ENCODE data around the gene DLGAP1.

DNA sequence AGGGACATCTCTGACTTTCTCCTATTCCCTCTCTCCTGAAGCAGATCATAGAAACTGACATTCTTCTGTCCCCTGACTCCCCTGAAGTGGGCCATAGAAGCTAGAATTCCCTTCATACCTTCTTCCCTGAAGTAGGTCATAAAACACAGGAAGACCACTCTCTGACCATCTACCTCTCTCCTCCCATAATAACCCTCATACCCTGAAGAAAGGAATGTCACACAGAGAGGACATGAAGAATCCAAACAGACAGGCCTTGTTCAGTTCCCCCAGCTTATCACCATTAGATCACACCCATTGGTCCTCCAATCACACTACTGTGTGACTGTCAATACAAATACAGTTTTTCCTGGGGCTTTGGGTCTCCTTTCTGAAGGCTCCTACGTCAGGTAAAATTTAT is 347.1 kb downstream of the DLGAP1 start:
- TF ChIP-seq, protein P1, sequence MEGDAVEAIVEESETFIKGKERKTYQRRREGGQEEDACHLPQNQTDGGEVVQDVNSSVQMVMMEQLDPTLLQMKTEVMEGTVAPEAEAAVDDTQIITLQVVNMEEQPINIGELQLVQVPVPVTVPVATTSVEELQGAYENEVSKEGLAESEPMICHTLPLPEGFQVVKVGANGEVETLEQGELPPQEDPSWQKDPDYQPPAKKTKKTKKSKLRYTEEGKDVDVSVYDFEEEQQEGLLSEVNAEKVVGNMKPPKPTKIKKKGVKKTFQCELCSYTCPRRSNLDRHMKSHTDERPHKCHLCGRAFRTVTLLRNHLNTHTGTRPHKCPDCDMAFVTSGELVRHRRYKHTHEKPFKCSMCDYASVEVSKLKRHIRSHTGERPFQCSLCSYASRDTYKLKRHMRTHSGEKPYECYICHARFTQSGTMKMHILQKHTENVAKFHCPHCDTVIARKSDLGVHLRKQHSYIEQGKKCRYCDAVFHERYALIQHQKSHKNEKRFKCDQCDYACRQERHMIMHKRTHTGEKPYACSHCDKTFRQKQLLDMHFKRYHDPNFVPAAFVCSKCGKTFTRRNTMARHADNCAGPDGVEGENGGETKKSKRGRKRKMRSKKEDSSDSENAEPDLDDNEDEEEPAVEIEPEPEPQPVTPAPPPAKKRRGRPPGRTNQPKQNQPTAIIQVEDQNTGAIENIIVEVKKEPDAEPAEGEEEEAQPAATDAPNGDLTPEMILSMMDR (IDR thresholded peaks at IDR 0.05): no peak
- TF ChIP-seq ZBTB43 (CRISPR knock-in tag; IDR thresholded peaks at IDR 0.05) (no peak), ATF6 (CRISPR knock-in tag; IDR thresholded peaks at IDR 0.05) (no peak), ZNF121 (CRISPR knock-in tag; IDR thresholded peaks at IDR 0.05) (no peak), MAX (CRISPR knock-in tag; IDR thresholded peaks at IDR 0.05) (no peak), SMAD3 (CRISPR knock-in tag; IDR thresholded peaks at IDR 0.05; ENCODE audit: borderline replicate concordance) (no peak), NR3C1 (CRISPR knock-in tag; conservative IDR thresholded peaks at IDR 0.05; ENCODE audit: low read depth) (no peak), ZBTB21 (CRISPR knock-in tag; IDR thresholded peaks at IDR 0.05; ENCODE audit: borderline replicate concordance) (no peak), ZNF138 (CRISPR knock-in tag; conservative IDR thresholded peaks at IDR 0.05) (no peak), TP53 (CRISPR knock-in tag; IDR thresholded peaks at IDR 0.05) (no peak)

All from WTC11 (cell line).